ENCODE data around the gene ZNF426.
"Not testable (repeated sequence)": the region's sequence is repeated elsewhere in the genome, so short reads cannot be mapped to it uniquely, and the experiment has no call there.

The ZNF426 gene

DNA sequence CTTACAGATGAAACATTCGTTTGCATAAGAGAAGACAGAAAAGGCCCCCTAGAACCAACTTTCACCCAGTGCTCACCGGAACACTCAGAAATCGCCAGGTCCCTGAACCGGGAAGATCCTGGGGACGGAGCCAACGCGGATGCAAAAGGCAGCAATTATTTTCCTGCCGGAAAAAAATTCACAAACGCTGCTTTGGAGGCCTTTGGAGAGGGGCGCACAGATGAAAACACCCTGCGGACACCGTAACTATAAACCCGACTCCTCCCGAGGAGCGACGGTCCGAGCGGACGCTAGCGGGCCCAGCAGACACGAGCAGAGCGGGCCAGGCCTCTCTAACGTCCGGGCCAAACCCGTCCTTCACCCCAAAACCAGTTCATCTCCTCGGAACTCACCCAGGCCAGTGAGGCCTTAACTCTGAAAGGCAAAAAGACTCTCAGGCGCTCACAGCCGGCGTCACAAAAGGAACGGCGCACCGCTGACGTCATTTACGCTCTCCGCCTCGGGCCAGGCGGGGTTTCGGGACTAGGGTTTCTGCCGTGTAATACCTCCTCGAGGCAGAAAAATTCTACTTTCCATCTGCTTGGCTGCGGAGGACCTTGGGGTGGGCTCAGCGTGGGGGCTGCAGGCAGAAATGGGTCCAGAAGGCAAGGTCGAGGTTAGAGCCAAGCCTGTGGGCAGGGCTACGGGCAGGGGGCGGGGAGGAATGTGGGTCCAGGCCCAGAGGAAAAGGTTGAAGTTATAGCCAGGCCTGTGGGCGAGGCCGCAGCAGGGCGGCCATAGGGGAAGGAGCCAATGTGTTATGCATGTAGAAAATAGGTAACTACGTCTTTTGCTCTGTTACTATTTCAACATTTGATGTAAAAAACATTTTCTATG is at the start of gene ZNF426:
TSS of gene ZNF426 (minus strand) at position 463 of the 876 bp plus-strand sequence. CDS start 2,413 bp downstream, outside the sequence.
- DNase-seq: peak; percentile 73

DNA sequence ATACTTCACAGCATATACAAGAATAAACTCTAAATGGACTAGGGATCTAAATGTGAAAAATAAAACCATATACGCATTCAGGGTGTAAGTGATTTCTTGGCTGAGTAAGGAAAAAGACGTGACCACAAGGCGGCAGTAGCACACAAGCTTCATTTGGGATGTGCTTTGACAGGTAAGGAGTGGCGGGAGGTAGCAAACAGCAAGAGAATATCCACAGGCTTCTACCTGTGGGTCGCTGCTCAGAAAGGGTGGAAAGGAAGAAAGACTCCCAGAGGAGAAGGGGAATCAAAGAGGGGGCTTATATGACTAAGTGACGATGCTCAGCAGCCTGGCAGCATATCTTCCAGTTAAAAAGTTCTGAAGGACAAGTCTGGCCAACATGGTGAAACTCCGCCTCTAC is 48.3 kb upstream of the ZNF426 start:
- DNase-seq: peak; percentile 31

DNA sequence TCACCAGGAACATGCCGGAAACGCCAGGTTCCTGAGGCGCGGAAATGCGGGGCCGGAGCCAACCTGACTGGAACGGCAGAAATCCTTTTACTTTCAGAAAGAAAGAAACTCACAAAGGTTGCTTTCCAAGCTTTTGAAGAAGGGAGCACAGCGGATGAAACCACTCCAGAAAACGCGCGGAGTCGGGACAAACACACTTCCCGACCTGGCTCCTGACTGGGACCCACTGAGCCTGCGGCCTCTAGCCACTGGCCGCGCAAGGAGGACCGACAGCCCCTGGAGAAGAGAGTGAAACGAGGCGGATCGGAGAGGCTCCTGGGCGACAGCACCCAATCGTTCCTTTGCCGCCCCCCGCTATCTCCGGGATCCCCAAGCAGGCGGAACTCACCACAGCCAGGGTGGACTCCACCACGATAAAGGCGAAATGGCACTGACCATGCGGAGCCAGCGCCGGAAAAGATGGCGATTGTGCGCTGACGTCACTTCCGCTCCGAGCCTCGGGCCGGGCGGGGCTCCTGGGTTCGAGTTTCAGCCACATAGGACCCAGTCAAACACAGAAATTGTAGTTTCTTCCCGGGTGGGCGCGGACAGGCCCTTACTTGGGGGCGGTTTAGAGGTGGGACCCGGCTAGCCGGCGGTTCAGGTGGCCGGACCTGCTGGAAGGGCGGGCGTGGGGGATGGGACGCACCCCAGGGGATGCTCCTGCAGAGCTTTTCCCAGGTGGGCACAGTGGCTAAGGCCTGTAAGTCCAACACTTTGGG is 45.8 kb upstream of the ZNF426 start, which contains the start of gene ZNF121:
TSS of gene ZNF121 (minus strand) at position 432 of the 761 bp plus-strand sequence. CDS start 16,407 bp downstream, outside the sequence.
- peak; percentile 68 for DNase-seq

DNA sequence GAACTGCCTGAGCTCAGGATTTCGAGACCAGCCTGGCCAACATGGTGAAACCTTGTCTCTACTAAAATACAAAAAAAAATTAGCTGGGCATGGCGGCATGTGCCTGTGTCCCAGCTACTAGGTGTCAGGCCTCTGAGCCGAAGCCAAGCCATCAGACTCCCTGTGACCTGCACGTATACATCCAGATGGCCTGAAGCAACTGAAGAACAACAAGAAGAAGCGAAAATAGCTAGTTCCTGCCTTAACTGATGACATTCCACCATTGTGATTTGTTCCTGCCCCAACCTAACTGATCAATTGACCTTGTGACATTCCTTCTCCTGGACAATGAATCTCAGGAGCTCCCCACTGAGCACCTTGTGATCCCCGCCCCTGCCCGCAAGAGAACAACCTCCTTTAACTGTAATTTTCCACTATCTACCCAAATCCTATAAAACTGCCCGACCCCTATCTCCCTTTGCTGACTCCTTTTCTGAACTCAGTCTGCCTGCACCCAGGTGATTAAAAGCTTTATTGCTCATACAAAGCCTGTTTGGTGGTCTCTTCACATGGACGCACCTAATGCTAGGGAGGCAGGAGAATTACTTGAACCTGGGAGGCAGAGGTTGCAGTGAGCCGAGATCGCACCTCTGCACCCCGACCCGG is 43.8 kb upstream of the ZNF426 start:
- DNase-seq: not testable (repeated sequence)

- no peak for DNase-seq
These were observed 42.3 kb upstream of the ZNF426 start for GRCh38 chr19:9580728-9581127.

DNA sequence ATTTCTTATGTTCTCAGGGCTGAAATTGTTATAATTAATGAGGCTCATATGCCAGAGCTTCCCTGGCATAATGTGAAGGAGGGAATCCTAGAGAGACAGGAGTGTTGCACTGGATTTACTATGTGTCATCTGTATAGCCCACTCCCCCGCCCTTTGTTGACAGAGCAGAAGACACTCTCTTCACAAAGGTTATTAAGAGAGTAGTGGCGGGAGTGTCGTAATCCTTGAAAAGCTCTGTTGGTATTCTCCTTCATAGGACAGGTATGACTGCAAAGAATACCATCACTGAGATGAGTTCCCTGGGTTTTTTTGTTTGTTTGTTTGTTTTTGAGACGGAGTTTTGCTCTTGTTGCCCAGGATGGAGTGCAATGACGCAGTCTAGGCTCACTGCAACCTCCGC is 31.8 kb upstream of the ZNF426 start:
- DNase-seq: no peak

DNA sequence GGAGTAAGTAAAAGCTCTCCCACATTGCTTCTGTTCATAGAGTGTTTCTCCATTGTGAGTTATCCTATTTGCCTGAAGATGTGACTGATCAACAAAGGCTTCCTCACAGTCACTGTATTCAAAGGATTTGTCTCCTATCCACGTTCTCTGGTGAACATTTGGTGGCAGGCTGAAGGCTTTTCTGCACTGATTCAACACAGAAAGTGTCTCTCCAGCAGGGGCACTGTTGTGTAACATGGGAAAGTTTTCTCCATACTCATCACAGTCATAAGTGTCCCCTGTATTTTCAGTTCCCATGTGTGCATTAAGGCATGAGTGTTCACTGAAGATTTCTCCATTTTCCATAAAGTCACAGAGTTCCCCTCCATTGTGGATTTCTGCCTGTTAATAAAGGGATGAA is 28.3 kb upstream of the ZNF426 start:
- DNase-seq: no peak

GRCh38 chr19:9565900-9566705 is 27.7 kb upstream of the ZNF426 start:
- no peak for DNase-seq

- no peak for DNase-seq
These were observed 14.3 kb upstream of the ZNF426 start for GRCh38 chr19:9552536-9553274.

DNA sequence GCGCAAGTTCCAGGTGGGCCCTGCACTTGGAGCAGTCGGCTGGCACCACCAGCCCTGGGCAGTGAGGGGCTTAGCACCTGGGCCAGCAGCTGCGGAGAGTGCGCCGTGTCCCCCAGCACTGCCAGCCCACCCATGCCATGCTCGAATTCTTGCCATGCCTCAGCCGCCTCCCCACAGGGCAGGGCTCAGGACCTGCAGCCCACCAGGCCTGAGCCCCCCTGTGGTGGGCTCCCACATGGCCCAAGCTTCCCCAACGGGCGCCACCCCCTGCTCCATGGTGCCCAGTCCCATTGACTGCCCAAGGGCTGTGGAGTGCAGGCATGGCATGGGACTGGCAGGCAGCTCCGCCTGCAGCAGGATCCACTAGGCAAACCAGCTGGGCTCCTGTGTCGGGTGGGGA is 9.4 kb upstream of the ZNF426 start:
- no peak for DNase-seq

- DNase-seq: not testable (repeated sequence)
These were observed 2.8 kb upstream of the ZNF426 start for GRCh38 chr19:9541281-9541680.

GRCh38 chr19:9539921-9540320 is 1.5 kb upstream of the ZNF426 start:
- DNase-seq: not testable (repeated sequence)

DNA sequence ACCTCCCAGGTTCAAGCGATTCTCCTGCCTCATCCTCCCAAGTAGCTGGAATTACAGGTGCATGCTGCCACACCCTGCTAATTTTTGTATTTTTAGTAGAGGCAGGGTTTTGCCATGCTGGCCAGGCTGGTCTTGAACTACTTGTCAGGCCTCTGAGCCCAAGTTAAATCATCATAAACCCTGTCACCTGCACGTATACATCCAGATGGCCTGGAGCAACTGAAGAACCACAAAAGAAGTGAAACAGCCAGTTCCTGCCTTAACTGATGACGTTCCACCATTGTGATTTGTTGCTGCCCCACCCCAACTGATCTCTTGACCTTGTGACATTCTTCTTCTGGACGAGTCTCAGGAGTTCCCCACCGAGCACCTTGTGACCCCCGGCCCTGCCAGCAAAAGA is 756 bp upstream of the ZNF426 start:
- DNase-seq: not testable (repeated sequence)

GRCh38 chr19:9535934-9536333 is 2.5 kb downstream of the ZNF426 start:
- no peak for DNase-seq

- DNase-seq: no peak
These were observed 6.5 kb downstream of the ZNF426 start for GRCh38 chr19:9531933-9532332.

- DNase-seq: no peak
These were observed 9.6 kb downstream of the ZNF426 start for GRCh38 chr19:9528757-9529336.

GRCh38 chr19:9523885-9524474 is 14.5 kb downstream of the ZNF426 start:
- no peak for DNase-seq

- DNase-seq: no peak
These were observed 31.2 kb downstream of the ZNF426 start for GRCh38 chr19:9507285-9507684.

- DNase-seq: no peak
These were observed 37.6 kb downstream of the ZNF426 start for GRCh38 chr19:9500796-9501195.

DNA sequence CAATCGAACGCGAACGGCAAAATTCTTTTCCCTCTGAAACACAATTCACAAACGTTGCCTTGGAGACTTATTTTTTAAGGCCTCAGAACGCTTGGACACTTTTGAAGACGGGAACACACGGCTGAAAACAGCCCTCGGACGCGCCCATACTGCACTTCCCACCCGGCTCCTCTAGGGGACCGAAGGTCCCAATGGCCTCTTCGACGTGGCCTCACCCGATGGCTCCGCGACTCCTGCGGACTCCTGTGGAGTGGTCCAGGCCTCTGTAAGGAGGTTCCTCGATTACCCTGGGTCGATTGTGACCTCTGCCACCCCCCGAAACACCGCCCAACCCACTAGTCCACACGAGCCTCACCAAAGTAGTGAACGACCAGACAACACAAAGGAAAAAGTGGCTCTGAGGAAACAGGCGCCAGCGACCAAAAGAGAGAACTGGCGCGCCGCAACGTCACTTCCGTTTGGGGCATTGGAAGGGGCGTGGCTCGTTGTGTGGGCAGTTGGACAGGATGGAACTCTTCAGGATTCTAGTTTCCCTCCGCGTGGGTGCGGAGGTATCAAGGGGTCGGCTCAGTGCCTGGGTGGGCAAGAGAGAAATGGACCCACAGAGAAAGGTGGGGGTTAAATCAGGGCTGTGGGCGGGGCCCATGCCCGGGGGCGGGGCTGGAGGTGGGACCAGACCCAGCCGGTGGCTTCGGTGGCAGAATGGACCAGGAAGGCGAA is 40.1 kb downstream of the ZNF426 start, which contains the start of gene ZNF560:
TSS of gene ZNF560 (minus strand) at position 434 of the 720 bp plus-strand sequence. CDS start 23,303 bp downstream, outside the sequence.
- no peak for DNase-seq
